IMR-90 (cell line): ENCODE measurements around the gene TTC23L.

Experiments
- MAZ ChIP-seq: IDR thresholded peaks from 2 replicates; pipeline ENCODE4 v1.6.1; 2012; ENCODE audit warnings: low read depth, mild to moderate bottlenecking, low read length, improper control_type of control experiment, moderate library complexity, borderline replicate concordance
- POLR2A ChIP-seq: IDR thresholded peaks from 2 replicates; pipeline ENCODE4 v1.6.1; 2012; ENCODE audit warnings: mild to moderate bottlenecking, low read depth, low read length
- TF ChIP-seq, protein P1 (sequence below): conservative IDR thresholded peaks from 2 replicates; pipeline ENCODE4 v1.5.1; 2012; ENCODE audit warnings: mild to moderate bottlenecking, low read depth, low read length, improper control_type of control experiment

DNA sequence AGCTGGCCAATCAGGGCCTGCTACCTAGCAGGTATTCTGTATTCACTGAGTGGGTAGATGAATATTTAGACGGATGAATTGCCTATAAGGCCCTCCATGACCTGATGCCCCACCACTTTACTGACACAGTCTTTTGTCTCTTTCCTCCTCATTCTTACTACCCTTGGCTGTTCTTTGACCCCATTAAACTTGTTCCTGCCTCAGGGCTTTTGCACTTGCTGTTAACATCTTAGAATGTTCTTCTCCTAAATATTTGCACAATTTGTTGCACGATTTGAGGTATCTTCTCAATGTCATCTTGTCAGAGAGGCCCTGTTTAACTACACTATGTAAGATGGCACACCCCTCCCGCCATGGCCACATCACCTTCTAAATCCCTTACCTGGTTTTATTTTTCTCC lies 3.3 kb upstream of the TTC23L start:
- TF ChIP-seq, protein P1, sequence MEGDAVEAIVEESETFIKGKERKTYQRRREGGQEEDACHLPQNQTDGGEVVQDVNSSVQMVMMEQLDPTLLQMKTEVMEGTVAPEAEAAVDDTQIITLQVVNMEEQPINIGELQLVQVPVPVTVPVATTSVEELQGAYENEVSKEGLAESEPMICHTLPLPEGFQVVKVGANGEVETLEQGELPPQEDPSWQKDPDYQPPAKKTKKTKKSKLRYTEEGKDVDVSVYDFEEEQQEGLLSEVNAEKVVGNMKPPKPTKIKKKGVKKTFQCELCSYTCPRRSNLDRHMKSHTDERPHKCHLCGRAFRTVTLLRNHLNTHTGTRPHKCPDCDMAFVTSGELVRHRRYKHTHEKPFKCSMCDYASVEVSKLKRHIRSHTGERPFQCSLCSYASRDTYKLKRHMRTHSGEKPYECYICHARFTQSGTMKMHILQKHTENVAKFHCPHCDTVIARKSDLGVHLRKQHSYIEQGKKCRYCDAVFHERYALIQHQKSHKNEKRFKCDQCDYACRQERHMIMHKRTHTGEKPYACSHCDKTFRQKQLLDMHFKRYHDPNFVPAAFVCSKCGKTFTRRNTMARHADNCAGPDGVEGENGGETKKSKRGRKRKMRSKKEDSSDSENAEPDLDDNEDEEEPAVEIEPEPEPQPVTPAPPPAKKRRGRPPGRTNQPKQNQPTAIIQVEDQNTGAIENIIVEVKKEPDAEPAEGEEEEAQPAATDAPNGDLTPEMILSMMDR: no peak
- TF ChIP-seq POLR2A (no peak), MAZ (no peak)
